Inferior parietal cortex (tissue), 1 donor: ENCODE data around the gene RNF5.
"Not testable (repeated sequence)": the region's sequence is repeated elsewhere in the genome, so short reads cannot be mapped to it uniquely, and the experiment has no call there.

Experiments
- DNase-seq: peaks from one replicate; pipeline ENCODE4 v3.0.0-alpha.2; 2016; ENCODE audit errors: extremely low spot score

Gene RNF5

DNA sequence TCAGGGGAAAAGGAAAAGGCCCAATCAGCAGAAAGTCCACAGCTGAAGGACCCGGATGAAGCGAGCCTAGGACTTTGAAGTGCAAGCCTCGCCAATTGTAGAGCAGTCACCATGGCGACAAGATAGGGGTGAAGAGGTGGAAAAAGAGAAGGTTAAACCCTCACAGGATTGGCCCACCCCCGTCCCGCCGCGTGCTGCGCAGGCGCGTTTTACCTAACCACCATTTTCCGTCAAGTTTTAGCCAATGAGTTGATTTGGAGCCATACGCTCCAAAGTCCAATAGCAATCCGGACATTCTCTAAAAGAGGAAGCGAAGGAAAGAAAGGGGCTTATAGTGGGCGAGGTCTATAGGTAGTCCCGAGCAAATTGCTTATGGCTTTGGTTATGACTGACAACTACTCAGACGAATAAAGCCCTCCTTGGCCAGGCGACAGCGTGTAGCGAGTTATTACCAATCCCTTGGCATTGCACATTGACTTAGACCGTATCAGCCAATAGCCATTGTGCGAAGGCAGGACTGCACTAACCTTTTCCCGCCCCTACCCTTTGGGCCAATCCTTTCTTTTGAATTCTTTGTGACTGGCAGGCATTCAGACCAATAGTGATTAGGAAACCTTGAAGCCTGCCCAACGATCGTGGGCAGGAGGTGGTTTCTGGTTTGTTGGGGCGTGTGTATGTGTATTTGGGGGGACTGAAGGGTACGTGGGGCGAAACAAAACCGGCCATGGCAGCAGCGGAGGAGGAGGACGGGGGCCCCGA is at the start of gene RNF5:
Gene RNF5 (plus strand): TSS at position 618 of the 759 bp plus-strand sequence. CDS start 107 bp downstream, at position 725.
- DNase-seq: peak; percentile 100

DNA sequence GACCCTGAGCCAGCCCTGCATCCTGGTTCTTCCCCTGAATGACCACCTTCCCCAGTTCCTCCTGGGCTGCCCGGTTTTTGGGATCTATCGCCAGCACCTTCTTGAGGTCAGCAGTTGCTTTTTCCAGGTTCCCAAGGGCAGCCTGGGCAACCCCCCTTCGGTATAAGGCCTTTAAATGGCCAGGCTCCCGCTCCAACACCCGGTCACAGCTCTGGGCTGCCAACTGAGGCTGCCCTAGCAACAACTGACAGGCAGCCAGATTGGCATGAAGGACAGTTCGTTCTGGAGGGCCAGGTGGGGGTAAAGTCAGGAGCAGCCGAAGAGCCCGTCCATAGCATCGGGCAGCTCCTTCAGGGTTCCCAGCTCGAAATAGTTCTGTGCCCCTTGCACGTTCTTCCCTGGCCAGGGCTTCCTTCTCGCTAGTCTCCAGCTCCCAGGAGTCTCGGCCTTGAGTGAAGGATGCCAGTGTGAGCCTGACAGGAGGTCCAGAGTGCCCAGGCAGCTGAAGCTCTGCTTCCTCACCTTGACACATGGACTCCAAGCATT is 49.4 kb upstream of the RNF5 start:
- DNase-seq: no peak

GRCh38 chr6:32129297-32130088 is 48.7 kb upstream of the RNF5 start:
- peak; percentile 86 for DNase-seq

- no peak for DNase-seq
Observed at GRCh38 chr6:32131439-32131948, 46.7 kb upstream of the RNF5 start.

DNA sequence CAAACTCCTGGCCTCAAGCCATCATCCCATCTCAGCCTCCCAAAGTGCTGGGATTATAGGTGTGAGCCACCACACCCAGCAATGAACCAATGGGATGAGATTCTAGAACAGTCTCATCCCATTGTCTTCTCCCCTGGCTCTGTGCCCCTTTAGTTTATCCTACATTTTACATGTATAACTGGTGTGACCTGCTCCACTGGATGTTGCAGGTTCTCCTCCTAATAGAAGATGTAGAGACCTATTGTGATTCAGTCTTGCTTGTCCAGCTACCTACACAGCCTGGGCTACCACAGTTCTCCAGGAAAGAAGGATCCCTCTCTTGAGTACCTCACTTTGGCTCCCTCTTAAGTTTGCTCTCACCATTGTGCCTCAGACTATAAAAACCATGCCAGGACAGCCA is 46.1 kb upstream of the RNF5 start:
- DNase-seq: no peak

GRCh38 chr6:32133786-32134185 is 44.4 kb upstream of the RNF5 start:
- no peak for DNase-seq

DNA sequence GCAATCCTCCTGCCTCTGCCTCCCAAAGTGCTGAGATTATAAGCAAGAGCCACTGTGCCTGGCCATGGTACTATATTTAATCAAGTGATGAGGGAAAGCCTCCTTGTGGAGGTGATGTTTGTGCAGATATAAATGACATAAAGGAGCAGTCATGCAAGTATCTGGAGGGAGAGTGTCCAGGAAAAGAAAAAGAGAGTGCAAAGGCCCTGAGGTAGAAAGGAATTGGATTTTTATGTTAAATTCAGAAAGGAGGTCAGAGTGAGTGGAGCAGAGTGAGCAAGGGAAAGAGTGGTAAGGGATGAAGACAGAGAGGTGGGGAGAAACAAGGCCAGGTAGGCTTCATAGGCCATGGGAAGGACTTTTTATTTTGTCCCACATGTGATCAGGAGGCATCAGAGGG is 40.8 kb upstream of the RNF5 start:
- no peak for DNase-seq

DNA sequence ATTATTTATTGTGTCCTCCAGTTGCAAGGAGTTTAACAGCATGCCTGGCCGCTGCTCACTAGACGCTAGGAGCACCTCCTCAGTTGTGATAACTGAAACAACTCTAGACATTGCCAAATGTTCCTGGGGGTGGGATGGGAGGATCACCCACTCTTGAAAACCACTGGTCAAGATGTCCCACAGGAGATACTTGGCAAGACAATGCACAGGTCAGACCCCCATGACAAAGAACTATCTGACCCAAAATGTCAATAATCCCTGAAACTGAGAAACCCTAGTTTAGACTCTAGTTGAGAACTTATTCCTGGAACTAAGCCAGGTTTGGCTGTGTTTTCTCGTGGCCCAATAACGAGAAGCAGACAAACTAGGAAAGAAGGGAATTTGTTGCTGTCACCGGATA is 38.6 kb upstream of the RNF5 start:
- no peak for DNase-seq

DNA sequence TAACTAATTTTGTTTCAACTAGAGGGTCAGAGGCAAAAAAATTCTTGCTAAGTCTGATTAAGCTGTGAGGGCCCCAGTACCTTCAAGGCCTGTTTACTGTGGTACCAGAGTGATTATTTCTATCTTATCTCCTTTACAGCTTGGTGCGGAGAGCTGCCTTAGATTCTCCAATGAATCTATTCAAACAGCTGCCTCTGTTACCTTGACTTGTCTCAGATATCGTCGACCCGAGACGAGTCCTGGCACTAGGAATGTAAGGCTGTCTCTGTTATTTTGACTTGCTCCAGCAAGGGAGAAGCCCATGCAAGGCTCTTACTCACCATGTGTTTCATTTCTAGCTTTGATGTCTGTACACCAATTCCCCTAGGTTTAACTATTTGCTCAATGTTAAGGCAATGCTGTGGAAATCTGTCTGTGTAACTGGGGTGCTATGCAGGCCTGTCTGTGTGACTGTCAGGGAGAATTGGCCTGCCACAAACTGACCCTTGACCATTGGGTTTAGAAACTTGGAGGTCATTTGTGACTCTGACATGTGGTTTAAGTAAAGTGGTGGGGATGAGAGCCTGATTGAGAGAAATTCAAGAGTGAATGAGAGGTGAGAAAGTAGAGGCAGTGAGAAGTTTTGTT is 37.7 kb upstream of the RNF5 start:
- no peak for DNase-seq

DNA sequence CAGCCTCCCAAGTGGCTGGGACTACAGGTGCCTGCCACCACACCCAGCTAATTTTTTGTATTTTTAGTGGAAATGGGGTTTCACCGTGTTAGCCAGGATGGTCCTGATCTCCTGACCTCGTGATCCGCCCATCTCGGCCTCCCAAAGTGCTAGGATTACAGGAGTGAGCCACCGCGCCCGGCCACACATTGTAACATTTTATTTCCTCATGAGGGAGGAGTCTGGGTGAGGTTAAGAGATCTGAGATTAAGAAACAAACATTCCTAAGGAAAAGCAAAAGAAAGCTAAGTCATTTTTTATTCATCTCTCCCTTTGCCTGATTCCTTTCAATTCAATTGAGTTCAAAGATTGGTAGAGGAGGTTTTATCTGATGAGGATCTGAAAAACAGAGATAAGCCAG is 34.0 kb upstream of the RNF5 start:
- not testable (repeated sequence) for DNase-seq

DNA sequence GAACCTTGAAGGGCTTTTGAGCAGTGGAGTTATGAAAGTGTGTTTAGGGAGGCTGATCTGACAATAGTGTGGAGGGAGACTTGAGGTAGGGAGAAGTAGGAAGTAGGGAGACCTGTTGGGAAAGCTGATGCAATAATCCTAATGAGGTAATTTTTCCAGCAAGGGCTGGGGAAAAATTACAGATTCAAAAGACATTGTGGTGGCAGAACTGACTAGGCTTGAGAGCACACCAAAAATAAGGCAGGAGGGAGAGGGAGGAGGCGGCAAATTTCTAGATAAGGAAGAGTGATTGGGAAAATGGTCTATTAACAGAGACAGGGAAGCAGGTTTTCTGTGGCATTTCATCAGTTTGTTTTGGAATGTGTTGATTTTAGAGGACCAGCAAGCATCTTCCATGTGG is 31.9 kb upstream of the RNF5 start:
- no peak for DNase-seq

DNA sequence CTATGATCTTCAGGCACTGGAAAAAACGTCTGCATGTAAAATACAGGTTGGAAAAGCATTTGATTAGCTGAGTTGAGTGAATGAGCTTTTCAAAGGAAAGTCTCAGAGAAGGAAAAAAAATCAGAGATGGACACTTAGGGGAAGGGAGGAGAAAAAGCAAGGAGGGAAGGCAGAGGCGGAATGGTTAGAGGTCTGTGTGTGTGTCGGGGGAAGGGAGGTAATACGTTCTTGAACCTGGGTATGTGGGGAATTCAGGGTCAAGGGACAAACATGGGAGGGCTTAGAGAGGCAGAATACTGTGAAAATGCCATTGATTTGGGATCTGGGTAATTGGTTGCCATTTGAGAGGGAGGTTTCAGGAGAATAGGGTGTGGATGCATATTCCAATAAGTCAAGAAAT is 31.5 kb upstream of the RNF5 start:
- no peak for DNase-seq

GRCh38 chr6:32147401-32148132 is 30.6 kb upstream of the RNF5 start:
- DNase-seq: no peak

- DNase-seq: no peak
Observed at GRCh38 chr6:32148289-32149091, 29.7 kb upstream of the RNF5 start.

DNA sequence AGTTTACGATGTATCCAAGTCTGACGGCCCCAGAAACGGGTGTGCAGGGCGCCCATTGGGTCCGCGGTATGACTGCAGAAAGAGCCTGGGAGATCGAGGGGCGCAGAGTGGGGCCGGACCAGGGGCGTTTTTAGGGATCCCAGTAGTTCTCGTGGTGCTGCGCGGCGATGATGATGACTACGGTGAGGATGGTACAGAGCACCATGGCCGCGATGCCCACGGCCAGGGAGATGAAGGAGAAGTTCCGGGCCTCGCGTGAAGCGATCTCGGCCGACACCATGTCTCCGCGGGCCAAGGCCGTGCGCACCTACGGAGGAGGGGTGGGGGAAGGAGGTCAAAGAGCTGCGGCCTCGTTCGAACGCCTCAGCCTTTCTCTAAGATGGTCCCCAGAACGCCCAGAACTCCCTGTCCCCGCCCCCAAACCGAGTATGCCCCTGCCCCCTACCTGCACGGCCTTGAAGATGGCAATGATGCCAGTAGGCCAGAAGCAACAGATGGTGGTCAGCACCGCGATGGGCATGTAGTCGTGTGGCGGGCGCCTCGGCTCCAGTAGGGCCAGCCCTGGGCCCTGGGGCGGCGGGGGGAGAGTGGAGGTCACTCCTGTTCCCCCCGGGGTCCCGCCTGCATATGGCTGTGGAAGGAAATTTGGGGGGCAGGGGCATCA is 29.0 kb upstream of the RNF5 start:
- DNase-seq: no peak

DNA sequence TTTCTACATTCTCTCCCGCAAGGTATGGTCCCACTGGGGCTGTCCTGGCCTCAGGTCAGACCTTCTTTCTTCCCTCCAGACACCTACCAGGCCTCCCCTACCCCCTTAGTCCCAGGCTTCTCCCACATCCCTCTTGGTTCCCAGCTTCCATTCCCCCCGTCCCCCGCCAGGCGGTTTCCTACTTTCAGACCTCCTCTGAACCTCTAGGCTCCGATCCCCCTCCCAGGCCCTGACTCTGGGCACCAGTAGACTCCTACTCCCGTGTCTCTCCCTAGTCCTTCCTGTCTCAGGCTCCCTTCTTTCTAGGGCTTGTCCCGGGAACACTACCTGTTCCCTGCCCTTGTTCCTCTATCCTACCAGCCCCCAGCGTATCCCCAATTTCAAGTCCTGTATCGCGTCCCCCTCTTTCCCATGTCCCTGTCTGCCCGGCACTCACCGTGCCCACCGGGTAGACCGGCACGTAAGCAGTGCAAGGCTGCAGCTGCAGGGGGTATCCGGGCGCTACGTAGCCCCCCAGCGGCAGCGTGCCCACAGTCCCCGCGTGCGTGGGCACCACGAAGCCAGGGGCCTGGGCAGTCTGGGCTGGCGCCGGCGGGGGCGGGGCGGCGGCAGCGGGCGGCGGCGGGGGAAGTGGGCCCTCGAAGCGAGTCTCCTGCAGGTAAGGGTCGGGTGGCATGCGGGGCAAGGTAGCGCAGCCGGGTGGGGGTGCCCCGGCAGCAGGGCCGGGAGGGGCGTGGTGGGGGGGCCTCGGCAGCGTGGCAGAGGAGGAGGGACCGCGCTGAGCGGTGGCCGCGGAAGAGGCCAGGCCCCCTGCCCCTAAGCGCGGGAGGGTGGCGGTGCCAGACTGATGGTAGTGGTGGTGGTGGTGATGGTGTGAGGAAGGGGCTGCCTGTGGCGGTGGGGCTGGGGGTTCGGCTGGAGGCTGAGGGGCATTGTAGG is 28.0 kb upstream of the RNF5 start:
- DNase-seq: no peak

- no peak for DNase-seq
Observed at GRCh38 chr6:32151181-32151862, 26.9 kb upstream of the RNF5 start.
